Measurements from ENCODE around the gene CCDC93. TPM values are rescaled to one million over a fixed set of nuclear protein-coding genes. Genes with fewer than 3 reads are reported as not detected.

The CCDC93 gene
- total RNA-seq, 5 donors from 2014 or later (not counting 1 experiment from before 2014, with no cell fraction given) = 47.8 to 55.3 (median 50.5) TPM

GRCh38 chr2:118052474-118052873 is 38.6 kb upstream of the CCDC93 start:
- Mint-ChIP-seq H3K27me3 (peaks cover 37 to 69% of the 10 kb centered on the region in 2 donors), H3K4me1 (peaks cover 0 to 2% (median 0%) of the 10 kb centered on the region in 3 donors), H3K9me3 (no peaks in the 10 kb centered on the region), H3K4me3 (no peak overlapping the region), H3K36me3 (no peaks in the 10 kb centered on the region), H3K27ac (no peak overlapping the region)
- ChIA-PET CTCF (interaction anchor here (0.6 to 1.0 kb wide), 3 partner anchors 10 to 102 kb away, joined by 3 read pairs; no protein-coding TSS in a partner anchor), POLR2A (no interaction called here)
- H3K36me3 ChIP-seq (ENCODE audit: control insufficient read depth in 2 of 2, extremely low read depth in 1 of 2, insufficient read depth in 1 of 2, low read length in 1 of 2) = no peaks in the 10 kb centered on the region
- H3K9me3 ChIP-seq = no peaks in the 10 kb centered on the region
- H3K4me3 ChIP-seq (ENCODE audit: control insufficient read depth in 1 of 2, extremely low read depth in 1 of 2, low read length in 1 of 2) = no peak overlapping the region
- peaks cover 0 to 14% of the 10 kb centered on the region in 2 experiments for H3K27me3 ChIP-seq (replicated peaks in 1 of 2; ENCODE audit: control insufficient read depth in 2 of 2, extremely low read depth in 1 of 2, insufficient read depth in 2 of 2, low read length in 1 of 2)
- WGBS (ENCODE audit: insufficient coverage) = 75% methylated on average over 1 of the region's 2 CpGs
- no peaks in the 10 kb centered on the region for H3K4me1 ChIP-seq (ENCODE audit: control insufficient read depth in 1 of 2, extremely low read depth in 1 of 2, insufficient read depth in 2 of 2, low read length in 2 of 2)
- no peak for DNase-seq
- ATAC-seq (replicated peaks in 1 of 4) = no peak
- H3K27ac ChIP-seq (ENCODE audit: low read length) = no peak overlapping the region

GRCh38 chr2:118051826-118052358 is 38.0 kb upstream of the CCDC93 start:
- DNase-seq (no peak), ATAC-seq (replicated peaks in 1 of 4) (no peak)
- no peaks in the 10 kb centered on the region for H3K36me3 ChIP-seq (ENCODE audit: control insufficient read depth in 2 of 2, extremely low read depth in 1 of 2, insufficient read depth in 1 of 2, low read length in 1 of 2)
- Mint-ChIP-seq H3K27ac (no peak overlapping the region), H3K4me3 (no peak overlapping the region), H3K4me1 (peaks cover 0 to 2% (median 1%) of the 10 kb centered on the region in 3 donors), H3K9me3 (no peaks in the 10 kb centered on the region), H3K36me3 (no peaks in the 10 kb centered on the region), H3K27me3 (peaks cover 39 to 68% of the 10 kb centered on the region in 2 donors)
- peaks cover 0 to 14% of the 10 kb centered on the region in 2 experiments for H3K27me3 ChIP-seq (replicated peaks in 1 of 2; ENCODE audit: control insufficient read depth in 2 of 2, extremely low read depth in 1 of 2, insufficient read depth in 2 of 2, low read length in 1 of 2)
- H3K4me1 ChIP-seq (ENCODE audit: control insufficient read depth in 1 of 2, extremely low read depth in 1 of 2, insufficient read depth in 2 of 2, low read length in 2 of 2) = no peaks in the 10 kb centered on the region
- ChIA-PET POLR2A (no interaction called here), CTCF (interaction anchor here (0.9 to 2.1 kb wide), 3 partner anchors 10 to 23 kb away, joined by 3 to 7 read pairs (median 4); no protein-coding TSS in a partner anchor)
- no peaks in the 10 kb centered on the region for H3K9me3 ChIP-seq
- no peak overlapping the region for H3K27ac ChIP-seq (ENCODE audit: low read length)
- WGBS (ENCODE audit: insufficient coverage) = 100% methylated on average over 1 of the region's 3 CpGs
- H3K4me3 ChIP-seq (ENCODE audit: control insufficient read depth in 1 of 2, extremely low read depth in 1 of 2, low read length in 1 of 2) = no peak overlapping the region

GRCh38 chr2:118050974-118051373 is 37.1 kb upstream of the CCDC93 start:
- POLR2A ChIA-PET = interaction anchor here in 1 of 2 donors (0.7 kb wide), 1 partner anchor 319 kb away, joined by 7 read pairs; no protein-coding TSS in a partner anchor
- no peak for DNase-seq

GRCh38 chr2:118050386-118050785 is 36.5 kb upstream of the CCDC93 start:
- H3K27ac ChIP-seq (ENCODE audit: low read length) = no peak overlapping the region
- ChIA-PET CTCF (interaction anchor here in 1 of 2 donors (1.0 to 2.1 kb wide), 2 partner anchors 21 to 814 kb away, joined by 3 to 7 read pairs; no protein-coding TSS in a partner anchor), POLR2A (interaction anchor here in 1 of 2 donors (0.7 kb wide), 1 partner anchor 319 kb away, joined by 7 read pairs; no protein-coding TSS in a partner anchor)
- no peaks in the 10 kb centered on the region for H3K4me1 ChIP-seq (ENCODE audit: control insufficient read depth in 1 of 2, extremely low read depth in 1 of 2, insufficient read depth in 2 of 2, low read length in 2 of 2)
- H3K9me3 ChIP-seq = no peaks in the 10 kb centered on the region
- WGBS (ENCODE audit: insufficient coverage) = no CpG with 5 or more reads among the region's 3 CpGs
- H3K9me3 Mint-ChIP-seq = no peaks in the 10 kb centered on the region
- no peak overlapping the region for H3K4me3 Mint-ChIP-seq
- H3K27me3 Mint-ChIP-seq = peaks cover 36 to 63% of the 10 kb centered on the region in 2 donors
- H3K36me3 ChIP-seq (ENCODE audit: control insufficient read depth in 2 of 2, extremely low read depth in 1 of 2, insufficient read depth in 1 of 2, low read length in 1 of 2) = no peaks in the 10 kb centered on the region
- peaks cover 0 to 6% (median 0%) of the 10 kb centered on the region in 3 donors for H3K4me1 Mint-ChIP-seq
- peaks cover 1 to 7% of the 10 kb centered on the region in 2 experiments for H3K27me3 ChIP-seq (replicated peaks in 1 of 2; ENCODE audit: control insufficient read depth in 2 of 2, extremely low read depth in 1 of 2, insufficient read depth in 2 of 2, low read length in 1 of 2)
- no peaks in the 10 kb centered on the region for H3K36me3 Mint-ChIP-seq
- DNase-seq = no peak
- H3K27ac Mint-ChIP-seq = no peak overlapping the region
- no peak for ATAC-seq (replicated peaks in 1 of 4)
- H3K4me3 ChIP-seq (ENCODE audit: control insufficient read depth in 1 of 2, extremely low read depth in 1 of 2, low read length in 1 of 2) = no peak overlapping the region

More at GRCh38 chr2:118050974-118051373, 37.1 kb upstream of the CCDC93 start:
- Mint-ChIP-seq H3K4me1 (peaks cover 0 to 6% (median 2%) of the 10 kb centered on the region in 3 donors), H3K4me3 (no peak overlapping the region), H3K36me3 (no peaks in the 10 kb centered on the region), H3K27me3 (peaks cover 41 to 68% of the 10 kb centered on the region in 2 donors), H3K27ac (no peak overlapping the region), H3K9me3 (no peaks in the 10 kb centered on the region)
- no peak overlapping the region for H3K4me3 ChIP-seq (ENCODE audit: control insufficient read depth in 1 of 2, extremely low read depth in 1 of 2, low read length in 1 of 2)
- H3K4me1 ChIP-seq (ENCODE audit: control insufficient read depth in 1 of 2, extremely low read depth in 1 of 2, insufficient read depth in 2 of 2, low read length in 2 of 2) = no peaks in the 10 kb centered on the region
- H3K27ac ChIP-seq (ENCODE audit: low read length) = no peak overlapping the region
- H3K36me3 ChIP-seq (ENCODE audit: control insufficient read depth in 2 of 2, extremely low read depth in 1 of 2, insufficient read depth in 1 of 2, low read length in 1 of 2) = no peaks in the 10 kb centered on the region
- no peaks in the 10 kb centered on the region for H3K9me3 ChIP-seq
- ATAC-seq (replicated peaks in 1 of 4) = no peak
- peaks cover 0 to 12% of the 10 kb centered on the region in 2 experiments for H3K27me3 ChIP-seq (replicated peaks in 1 of 2; ENCODE audit: control insufficient read depth in 2 of 2, extremely low read depth in 1 of 2, insufficient read depth in 2 of 2, low read length in 1 of 2)
- WGBS (ENCODE audit: insufficient coverage) = no CpG with 5 or more reads among the region's 2 CpGs
- CTCF ChIA-PET = interaction anchor here (0.6 to 2.1 kb wide), 6 partner anchors 10 to 814 kb away, joined by 3 to 7 read pairs (median 4); no protein-coding TSS in a partner anchor

GRCh38 chr2:118049816-118050140 is 35.9 kb upstream of the CCDC93 start:
- H3K9me3 Mint-ChIP-seq = no peaks in the 10 kb centered on the region
- no peak for ATAC-seq (replicated peaks in 1 of 4)
- Histone ChIP-seq H3K4me3 (ENCODE audit: control insufficient read depth in 1 of 2, extremely low read depth in 1 of 2, low read length in 1 of 2) (no peak overlapping the region), H3K4me1 (ENCODE audit: control insufficient read depth in 1 of 2, extremely low read depth in 1 of 2, insufficient read depth in 2 of 2, low read length in 2 of 2) (no peaks in the 10 kb centered on the region), H3K27me3 (replicated peaks in 1 of 2; ENCODE audit: control insufficient read depth in 2 of 2, extremely low read depth in 1 of 2, insufficient read depth in 2 of 2, low read length in 1 of 2) (peaks cover 4 to 7% of the 10 kb centered on the region in 2 experiments), H3K9me3 (no peaks in the 10 kb centered on the region), H3K36me3 (ENCODE audit: control insufficient read depth in 2 of 2, extremely low read depth in 1 of 2, insufficient read depth in 1 of 2, low read length in 1 of 2) (no peaks in the 10 kb centered on the region), H3K27ac (ENCODE audit: low read length) (no peak overlapping the region)
- ChIA-PET CTCF (no interaction called here), POLR2A (no interaction called here)
- no peaks in the 10 kb centered on the region for H3K36me3 Mint-ChIP-seq
- DNase-seq = no peak
- peaks cover 0 to 6% (median 0%) of the 10 kb centered on the region in 3 donors for H3K4me1 Mint-ChIP-seq
- peaks cover 37 to 62% of the 10 kb centered on the region in 2 donors for H3K27me3 Mint-ChIP-seq
- no peak overlapping the region for H3K4me3 Mint-ChIP-seq
- H3K27ac Mint-ChIP-seq = no peak overlapping the region

GRCh38 chr2:118049140-118049815 is 35.4 kb upstream of the CCDC93 start:
- WGBS (ENCODE audit: insufficient coverage) = 78% methylated on average over 1 of the region's 3 CpGs
- Mint-ChIP-seq H3K27ac (no peak overlapping the region), H3K36me3 (no peaks in the 10 kb centered on the region), H3K9me3 (no peaks in the 10 kb centered on the region), H3K4me3 (no peak overlapping the region), H3K4me1 (peaks cover 0 to 6% (median 0%) of the 10 kb centered on the region in 3 donors), H3K27me3 (peaks cover 42 to 64% of the 10 kb centered on the region in 2 donors)
- H3K36me3 ChIP-seq (ENCODE audit: control insufficient read depth in 2 of 2, extremely low read depth in 1 of 2, insufficient read depth in 1 of 2, low read length in 1 of 2) = no peaks in the 10 kb centered on the region
- no peak overlapping the region for H3K4me3 ChIP-seq (ENCODE audit: control insufficient read depth in 1 of 2, extremely low read depth in 1 of 2, low read length in 1 of 2)
- no peak overlapping the region for H3K27ac ChIP-seq (ENCODE audit: low read length)
- no peak for DNase-seq
- ATAC-seq (replicated peaks in 1 of 4) = no peak
- H3K9me3 ChIP-seq = no peaks in the 10 kb centered on the region
- H3K4me1 ChIP-seq (ENCODE audit: control insufficient read depth in 1 of 2, extremely low read depth in 1 of 2, insufficient read depth in 2 of 2, low read length in 2 of 2) = no peaks in the 10 kb centered on the region
- H3K27me3 ChIP-seq (replicated peaks in 1 of 2; ENCODE audit: control insufficient read depth in 2 of 2, extremely low read depth in 1 of 2, insufficient read depth in 2 of 2, low read length in 1 of 2) = peaks cover 4 to 7% of the 10 kb centered on the region in 2 experiments
- ChIA-PET CTCF (interaction anchor here in 1 of 2 donors (3.2 kb wide), 1 partner anchor 806 kb away, joined by 33 read pairs; no protein-coding TSS in a partner anchor), POLR2A (no interaction called here)

Measured in T-cell (primary cell).